Left cardiac atrium (tissue), 4 donors: ENCODE measurements around the gene OS9. TPM values are rescaled to one million over a fixed set of nuclear protein-coding genes. Genes with fewer than 3 reads are reported as not detected.
"Not testable (repeated sequence)": the region's sequence is repeated elsewhere in the genome, so short reads cannot be mapped to it uniquely, and the experiment has no call there.

ENCODE experiments used
- ATAC-seq, 2 donors: fragments of 200-7000 bp; cut with Tn5 transposase; one replicate each; pipeline ENCODE4 v1.9.1; 2020; ENCODE audit warnings: mild to moderate bottlenecking in 2 of 2, moderate library complexity in 2 of 2
- DNase-seq: peaks from one replicate; pipeline ENCODE4 v3.0.0-alpha.2; 2020
- intact Hi-C, 2 donors: fragments of 100-400 bp; cut with DNase I; formaldehyde crosslinking; loops; one replicate each; pipeline versions ENCODE4 v1.14.1 to v1.15.1; 2022 to 2023
- total RNA-seq, 2 donors: library from RNA; stranded (reverse); fragmentation: NEBNext Ultra II Directional; extraction: Animal tissue kit (Norgen Biotek cat#: 25700); gene quantifications; one replicate each; pipeline ENCODE4 v1.2.1, GENCODE V29; 2021
- donor health status: DM: no; HTN: yes; CAD: no.
- donor health status: DM: no; HTN: yes; CAD: no; lungs with severe emphysema.
- donor health status: DM: yes; HTN: yes; CAD: no.
- donor health status: Dilated cardiomyopathy.

OS9 gene
- total RNA-seq, 2 donors from 2014 or later, result 160 to 163 TPM

DNA sequence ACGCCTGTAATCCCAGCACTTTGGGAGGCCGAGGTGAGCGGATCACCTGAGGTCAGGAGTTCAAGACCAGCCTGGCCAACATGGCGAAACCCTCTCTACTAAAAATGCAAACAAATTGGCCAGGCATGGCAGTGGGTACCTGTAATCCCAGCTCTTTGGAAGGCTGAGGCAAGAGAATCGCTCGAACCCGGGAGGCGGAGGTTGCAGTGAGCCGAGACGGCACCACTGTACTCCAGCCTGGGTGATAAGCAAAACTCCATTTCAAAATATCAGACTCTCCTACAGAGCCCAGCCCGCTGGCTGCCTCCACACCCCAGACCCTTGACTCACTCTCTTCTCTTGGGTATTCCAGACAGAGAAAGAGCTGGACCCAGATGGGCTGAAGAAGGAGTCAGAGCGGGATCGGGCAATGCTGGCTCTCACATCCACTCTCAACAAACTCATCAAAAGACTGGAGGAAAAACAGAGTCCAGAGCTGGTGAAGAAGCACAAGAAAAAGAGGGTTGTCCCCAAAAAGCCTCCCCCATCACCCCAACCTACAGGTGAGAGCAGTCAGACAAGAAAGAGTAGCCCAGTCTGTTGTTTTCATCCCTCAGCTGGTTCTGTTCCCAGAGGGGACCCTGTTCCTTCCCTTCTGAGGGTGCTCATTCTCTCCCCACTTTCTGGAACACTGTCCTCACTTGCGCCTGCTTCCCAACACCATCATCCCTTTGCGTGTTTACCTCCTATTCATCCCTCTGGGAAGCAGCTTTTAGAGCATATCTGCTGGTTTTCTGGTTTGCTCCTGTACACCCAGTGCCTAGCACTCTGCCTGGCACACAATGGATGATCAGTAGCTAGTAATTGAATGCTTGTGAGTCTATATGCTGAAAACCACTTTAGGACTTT is 25.0 kb downstream of the OS9 start:
- ATAC-seq, result no peak
- DNase-seq, result no peak
- intact Hi-C loops, result no loop called here

GRCh38 chr12:57719777-57720605 is 26.1 kb downstream of the OS9 start:
- DNase-seq, result no peak

DNA sequence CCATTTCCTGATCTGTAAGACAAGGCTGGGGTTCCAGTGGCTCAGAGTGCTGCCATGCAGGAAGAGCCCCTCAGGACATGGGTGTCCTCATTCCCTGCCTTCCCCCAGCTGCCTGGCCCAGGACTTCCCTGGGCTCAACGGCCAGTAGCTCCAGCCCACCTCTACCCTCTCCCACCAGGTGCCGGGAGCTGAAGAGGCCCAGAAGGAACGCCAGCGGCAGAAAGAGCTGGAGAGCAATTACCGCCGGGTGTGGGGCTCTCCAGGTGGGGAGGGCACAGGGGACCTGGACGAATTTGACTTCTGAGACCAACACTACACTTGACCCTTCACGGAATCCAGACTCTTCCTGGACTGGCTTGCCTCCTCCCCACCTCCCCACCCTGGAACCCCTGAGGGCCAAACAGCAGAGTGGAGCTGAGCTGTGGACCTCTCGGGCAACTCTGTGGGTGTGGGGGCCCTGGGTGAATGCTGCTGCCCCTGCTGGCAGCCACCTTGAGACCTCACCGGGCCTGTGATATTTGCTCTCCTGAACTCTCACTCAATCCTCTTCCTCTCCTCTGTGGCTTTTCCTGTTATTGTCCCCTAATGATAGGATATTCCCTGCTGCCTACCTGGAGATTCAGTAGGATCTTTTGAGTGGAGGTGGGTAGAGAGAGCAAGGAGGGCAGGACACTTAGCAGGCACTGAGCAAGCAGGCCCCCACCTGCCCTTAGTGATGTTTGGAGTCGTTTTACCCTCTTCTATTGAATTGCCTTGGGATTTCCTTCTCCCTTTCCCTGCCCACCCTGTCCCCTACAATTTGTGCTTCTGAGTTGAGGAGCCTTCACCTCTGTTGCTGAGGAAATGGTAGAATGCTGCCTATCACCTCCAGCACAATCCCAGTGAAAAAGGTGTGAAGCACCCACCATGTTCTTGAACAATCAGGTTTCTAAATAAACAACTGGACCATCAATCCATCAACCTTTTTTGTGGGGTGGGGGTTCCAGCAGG is 27.0 kb downstream of the OS9 start:
- no peak for DNase-seq

More at GRCh38 chr12:57719777-57720605, 26.1 kb downstream of the OS9 start:
- no peak for ATAC-seq
- intact Hi-C loops, result no loop called here

DNA sequence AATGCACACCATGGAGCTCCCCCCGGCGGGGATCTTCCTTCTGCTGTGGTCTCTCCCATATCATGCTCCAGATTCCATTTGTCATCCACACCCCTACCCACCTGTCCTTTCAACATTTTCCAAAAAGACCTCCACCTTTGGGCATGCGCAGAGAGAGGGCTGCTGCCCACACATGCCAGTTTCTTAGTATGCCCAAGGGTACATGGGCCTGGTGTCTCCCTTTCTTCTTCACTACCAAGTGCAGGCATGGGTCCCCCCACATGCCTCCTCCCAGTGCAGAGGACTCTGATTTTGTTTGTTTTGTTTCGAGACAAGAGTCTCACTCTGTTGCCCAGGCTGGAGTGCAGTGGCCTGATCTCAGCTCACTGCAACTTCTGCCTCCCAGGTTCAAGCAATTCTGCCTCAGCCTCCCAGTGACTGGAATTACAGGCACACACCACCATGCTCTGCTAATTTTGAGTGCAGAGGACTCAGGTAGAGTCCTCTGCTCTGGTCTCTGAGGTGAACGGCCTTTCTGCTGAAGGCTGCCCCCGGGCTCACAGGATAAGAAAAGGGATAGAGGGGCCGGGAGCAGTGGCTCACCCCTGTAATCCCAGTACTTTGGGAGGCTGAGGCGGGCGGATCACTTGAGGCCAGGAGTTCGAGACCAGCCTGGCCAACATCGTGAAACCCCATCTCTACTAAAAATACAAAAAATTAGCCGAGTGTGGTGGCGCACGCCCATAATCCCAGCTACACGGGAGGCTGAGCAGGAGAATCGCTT is 28.1 kb downstream of the OS9 start:
- ATAC-seq, DNase-seq, intact Hi-C loops: not testable (repeated sequence)

More for the DNA sequence above, 27.0 kb downstream of the OS9 start:
- ATAC-seq, result no peak
- intact Hi-C loops, result no loop called here

DNA sequence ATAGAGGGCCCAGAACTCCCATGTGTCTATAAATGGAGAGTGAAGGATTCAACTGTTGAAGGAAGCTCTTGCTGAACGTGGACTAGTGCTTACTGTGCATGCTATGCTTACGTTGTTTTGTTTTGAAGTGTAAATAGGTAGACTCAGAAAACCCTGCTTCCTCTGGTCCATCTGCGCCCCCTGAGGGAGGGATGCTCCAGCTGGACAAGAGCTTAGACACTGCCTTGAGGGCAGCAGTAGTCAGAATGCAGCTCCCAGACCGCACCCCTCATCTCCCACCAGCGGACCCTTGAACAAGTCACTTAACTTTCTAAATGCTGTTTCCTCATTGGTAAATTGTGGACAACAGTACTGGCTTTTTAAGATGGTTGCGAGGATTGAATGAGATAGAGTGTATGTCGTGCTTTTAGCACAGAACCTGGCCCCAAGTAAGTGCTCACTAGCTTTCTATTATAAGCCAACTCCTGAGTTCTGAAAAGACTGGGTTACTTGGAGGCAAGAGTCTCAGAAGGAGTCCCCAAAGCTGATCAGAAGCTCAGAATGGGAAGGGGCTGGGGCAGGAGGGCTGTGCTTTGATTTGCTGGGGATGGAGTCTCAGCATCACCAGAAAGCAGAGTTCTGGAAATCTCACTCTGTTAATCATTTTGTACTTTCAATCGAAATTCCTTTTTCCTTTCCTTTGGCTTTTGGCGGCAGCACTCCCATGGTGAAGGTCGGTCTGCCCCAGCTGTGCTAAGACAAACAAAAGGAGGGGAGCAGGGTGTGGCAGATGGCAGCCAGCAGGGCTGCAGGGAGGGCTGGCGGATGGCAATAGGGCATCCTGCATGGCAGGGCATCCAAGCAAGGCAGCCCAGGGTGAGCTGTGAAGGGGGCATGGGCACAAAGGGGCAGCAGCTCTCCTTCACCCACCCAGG is 29.0 kb downstream of the OS9 start:
- intact Hi-C loops, result no loop called here
- DNase-seq (no peak), ATAC-seq (no peak)

DNA sequence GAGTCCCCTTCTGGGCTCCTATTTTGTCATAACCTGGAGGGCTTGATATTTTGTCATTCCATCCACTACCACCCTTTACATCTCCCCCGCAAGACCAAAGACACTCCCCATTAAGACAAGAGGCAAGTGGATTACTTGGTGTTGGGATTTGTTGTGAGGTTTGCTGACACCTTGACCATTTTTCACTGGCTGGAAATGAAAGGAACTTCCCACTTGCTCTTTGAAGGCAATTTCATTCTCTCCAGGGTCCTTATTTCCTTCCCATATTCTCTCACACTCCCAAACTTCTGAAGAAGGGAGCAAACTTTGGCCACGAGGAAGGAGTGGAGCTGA is 29.7 kb downstream of the OS9 start:
- intact Hi-C loops, result no loop called here
- ATAC-seq (no peak), DNase-seq (no peak)

GRCh38 chr12:57724003-57724935 is 30.3 kb downstream of the OS9 start:
- intact Hi-C loops, result no loop called here
- no peak for ATAC-seq
- no peak for DNase-seq

DNA sequence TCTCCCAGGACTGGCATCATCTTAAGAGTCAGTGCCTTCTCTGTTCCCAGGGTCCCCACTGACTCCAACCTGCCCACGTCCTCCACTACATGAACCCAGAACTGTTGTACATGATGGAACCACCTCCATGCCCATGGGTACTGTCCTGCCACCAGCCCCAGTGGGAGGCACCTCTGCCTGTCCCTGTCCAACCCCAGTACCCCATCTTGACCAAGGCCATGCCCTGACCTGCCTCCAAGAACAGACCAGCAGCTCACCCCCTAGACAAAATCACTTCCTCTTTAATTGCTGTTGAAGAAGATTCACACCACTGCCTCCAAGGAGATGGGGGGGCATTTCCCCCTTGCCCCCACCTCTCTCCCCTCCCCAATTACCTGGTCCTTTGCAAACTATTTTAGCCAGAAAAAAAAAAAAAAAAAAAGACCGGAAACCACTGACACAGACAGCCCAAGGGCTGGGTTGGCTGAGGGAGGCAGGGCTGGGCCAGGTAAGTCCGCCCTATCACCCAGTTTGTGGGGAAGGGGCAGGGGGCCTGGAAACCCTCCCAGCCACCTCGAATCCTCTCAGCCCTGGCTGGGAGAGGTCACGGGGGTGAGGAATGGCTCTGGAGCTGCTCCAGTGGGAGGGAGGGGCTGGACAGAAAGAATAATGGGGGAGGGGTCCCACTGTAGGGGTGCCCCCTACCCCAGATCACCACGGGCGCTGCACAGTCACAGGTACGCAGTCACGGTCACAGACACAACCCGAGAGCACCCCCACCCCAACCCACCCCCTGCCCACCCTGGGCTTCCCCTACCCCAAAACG is 31.2 kb downstream of the OS9 start:
- ATAC-seq (no peak), DNase-seq (no peak)
- intact Hi-C loops, result no loop called here

- intact Hi-C loops, result no loop called here
- no peak for ATAC-seq
- no peak for DNase-seq
Observed at GRCh38 chr12:57725851-57726150, 31.9 kb downstream of the OS9 start.

GRCh38 chr12:57726151-57726883 is 32.4 kb downstream of the OS9 start:
- intact Hi-C loops, result no loop called here
- ATAC-seq (peak; percentile 80), DNase-seq (peak; percentile 86)

GRCh38 chr12:57726884-57727757 is 33.2 kb downstream of the OS9 start:
- DNase-seq (peak; percentile 56), ATAC-seq (peak; percentile 47 to 60)
- intact Hi-C loops, result no loop called here

GRCh38 chr12:57727758-57728395 is 33.9 kb downstream of the OS9 start:
- intact Hi-C loops, result no loop called here
- DNase-seq, result no peak
- ATAC-seq, result peak in 1 of 2 donors; percentile 2

- ATAC-seq (no peak), DNase-seq (no peak)
- intact Hi-C loops, result no loop called here
Observed at GRCh38 chr12:57729321-57729844, 35.5 kb downstream of the OS9 start.
